ENCODE results near the gene CPTP.

Gene CPTP

DNA sequence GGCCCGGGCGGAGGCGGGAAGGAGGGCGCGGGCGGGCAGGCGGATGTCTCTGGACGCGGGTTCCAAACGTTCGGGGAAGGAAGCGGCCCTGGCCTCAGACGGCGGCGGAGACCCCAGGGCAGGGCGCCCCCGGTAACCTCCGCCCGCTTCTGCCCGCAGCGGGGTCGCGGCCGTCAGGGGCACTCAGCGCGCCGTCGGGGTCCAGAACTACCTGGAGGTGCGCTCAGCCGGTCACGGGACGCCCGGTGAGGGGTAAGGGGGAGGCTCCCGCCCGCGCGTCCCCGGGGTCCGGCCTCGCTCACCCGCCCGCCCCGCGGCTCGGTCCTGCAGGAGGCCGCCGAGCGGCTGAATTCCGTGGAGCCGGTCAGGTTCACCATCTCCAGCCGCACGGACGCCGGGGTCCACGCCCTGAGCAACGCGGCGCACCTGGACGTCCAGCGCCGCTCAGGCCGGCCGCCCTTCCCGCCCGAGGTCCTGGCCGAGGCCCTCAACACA lies 15.8 kb upstream of the CPTP start:
- H3K27ac ChIP-seq (ENCODE audit: low read length), result peak overlapping the region; percentile 53; the same call in 1 of the 2 replicates
- peaks cover 3% of the 10 kb centered on the region; the same call in 1 of the 2 replicates for H3F3A ChIP-seq (ENCODE audit: insufficient read depth, low read length)
- no peaks in the 10 kb centered on the region for H3K27me3 ChIP-seq (replicated peaks; ENCODE audit: insufficient read depth, low read length)
- H3K4me3 ChIP-seq (ENCODE audit: low read length), result peak overlapping the region; percentile 97
- no peaks in the 10 kb centered on the region for H3K9me2 ChIP-seq (replicated peaks; ENCODE audit: insufficient read depth, low read length)
- peak overlapping the region; percentile 82 for H2AFZ ChIP-seq (ENCODE audit: low read length)
- peaks cover 10% of the 10 kb centered on the region for H3K4me1 ChIP-seq (ENCODE audit: low read length)
- no peaks in the 10 kb centered on the region for H4K20me1 ChIP-seq (ENCODE audit: insufficient read depth, low read length)
- no peaks in the 10 kb centered on the region for H3K9me3 ChIP-seq (replicated peaks; ENCODE audit: insufficient read depth, low read length)
- H3K4me2 ChIP-seq (ENCODE audit: low read depth, low read length), result peak overlapping the region; percentile 97
- no peaks in the 10 kb centered on the region for H3K36me3 ChIP-seq (replicated peaks; ENCODE audit: insufficient read depth, low read length)
- TF ChIP-seq EZH2 (optimal IDR thresholded peaks at IDR 0.05; ENCODE audit: low read depth, low read length), result no peak
- H3K9ac ChIP-seq (ENCODE audit: low read length), result peak overlapping the region; percentile 92
- no peak for DNase-seq
- peaks cover 55% of the 10 kb centered on the region for H3K79me2 ChIP-seq (ENCODE audit: low read length)

DNA sequence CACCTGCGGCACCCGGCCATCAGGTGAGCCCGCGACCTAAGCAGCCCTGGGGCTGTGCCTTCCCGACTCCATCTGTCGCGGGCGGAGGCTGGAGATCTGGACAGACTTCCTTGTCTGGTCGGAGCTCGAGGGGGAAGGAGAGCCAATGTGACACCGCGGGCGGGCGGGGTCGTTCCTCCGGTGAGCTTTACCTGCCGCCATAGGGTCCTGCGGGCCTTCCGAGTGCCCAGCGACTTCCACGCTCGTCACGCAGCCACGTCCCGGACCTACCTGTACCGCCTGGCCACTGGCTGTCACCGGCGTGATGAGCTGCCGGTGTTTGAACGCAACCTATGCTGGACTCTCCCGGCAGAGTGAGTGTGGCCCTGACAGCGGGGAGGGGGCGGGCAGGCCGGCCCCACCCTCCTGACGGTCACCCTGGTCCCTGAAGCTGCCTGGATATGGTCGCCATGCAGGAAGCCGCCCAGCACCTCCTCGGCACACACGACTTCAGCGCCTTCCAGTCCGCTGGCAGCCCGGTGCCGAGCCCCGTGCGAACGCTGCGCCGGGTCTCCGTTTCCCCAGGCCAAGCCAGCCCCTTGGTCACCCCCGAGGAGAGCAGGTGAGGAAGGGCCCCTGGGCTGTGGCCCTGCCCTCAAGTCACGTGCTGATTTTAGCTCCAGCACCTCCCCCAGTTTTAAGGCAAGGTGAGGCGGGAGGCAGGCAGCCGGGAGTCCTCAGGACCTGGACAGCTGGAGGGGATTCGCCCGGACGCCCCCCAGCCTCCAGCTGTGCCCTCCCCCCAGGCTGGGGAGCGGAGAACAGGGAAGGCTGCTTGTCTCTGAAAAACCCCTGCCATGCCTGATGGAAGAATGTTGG lies 15.1 kb upstream of the CPTP start:
- Histone ChIP-seq H3K4me1 (ENCODE audit: low read length) (peaks cover 10% of the 10 kb centered on the region), H3K27me3 (replicated peaks; ENCODE audit: insufficient read depth, low read length) (no peaks in the 10 kb centered on the region), H3K9me3 (replicated peaks; ENCODE audit: insufficient read depth, low read length) (no peaks in the 10 kb centered on the region), H3F3A (ENCODE audit: insufficient read depth, low read length) (peaks cover 3% of the 10 kb centered on the region; the same call in 1 of the 2 replicates), H4K20me1 (ENCODE audit: insufficient read depth, low read length) (no peaks in the 10 kb centered on the region), H3K4me3 (ENCODE audit: low read length) (peak overlapping the region; percentile 97), H3K9ac (ENCODE audit: low read length) (peak overlapping the region; percentile 92), H3K36me3 (replicated peaks; ENCODE audit: insufficient read depth, low read length) (0 out of 2 replicates have a peak, but pooled peaks cover 2% of the 10 kb centered on the region), H3K9me2 (replicated peaks; ENCODE audit: insufficient read depth, low read length) (no peaks in the 10 kb centered on the region), H3K27ac (ENCODE audit: low read length) (no peak overlapping the region), H2AFZ (ENCODE audit: low read length) (peak overlapping the region; percentile 82), H3K79me2 (ENCODE audit: low read length) (peaks cover 61% of the 10 kb centered on the region), H3K4me2 (ENCODE audit: low read depth, low read length) (peak overlapping the region; percentile 97)
- TF ChIP-seq EZH2 (optimal IDR thresholded peaks at IDR 0.05; ENCODE audit: low read depth, low read length), result no peak
- TF ChIP-seq EZH2phosphoT487 (IDR thresholded peaks at IDR 0.05; ENCODE audit: low read length), result no peak
- TF ChIP-seq, protein P1, sequence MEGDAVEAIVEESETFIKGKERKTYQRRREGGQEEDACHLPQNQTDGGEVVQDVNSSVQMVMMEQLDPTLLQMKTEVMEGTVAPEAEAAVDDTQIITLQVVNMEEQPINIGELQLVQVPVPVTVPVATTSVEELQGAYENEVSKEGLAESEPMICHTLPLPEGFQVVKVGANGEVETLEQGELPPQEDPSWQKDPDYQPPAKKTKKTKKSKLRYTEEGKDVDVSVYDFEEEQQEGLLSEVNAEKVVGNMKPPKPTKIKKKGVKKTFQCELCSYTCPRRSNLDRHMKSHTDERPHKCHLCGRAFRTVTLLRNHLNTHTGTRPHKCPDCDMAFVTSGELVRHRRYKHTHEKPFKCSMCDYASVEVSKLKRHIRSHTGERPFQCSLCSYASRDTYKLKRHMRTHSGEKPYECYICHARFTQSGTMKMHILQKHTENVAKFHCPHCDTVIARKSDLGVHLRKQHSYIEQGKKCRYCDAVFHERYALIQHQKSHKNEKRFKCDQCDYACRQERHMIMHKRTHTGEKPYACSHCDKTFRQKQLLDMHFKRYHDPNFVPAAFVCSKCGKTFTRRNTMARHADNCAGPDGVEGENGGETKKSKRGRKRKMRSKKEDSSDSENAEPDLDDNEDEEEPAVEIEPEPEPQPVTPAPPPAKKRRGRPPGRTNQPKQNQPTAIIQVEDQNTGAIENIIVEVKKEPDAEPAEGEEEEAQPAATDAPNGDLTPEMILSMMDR (IDR thresholded peaks at IDR 0.05; ENCODE audit: low read length), result no peak
- DNase-seq, result peak; percentile 35

DNA sequence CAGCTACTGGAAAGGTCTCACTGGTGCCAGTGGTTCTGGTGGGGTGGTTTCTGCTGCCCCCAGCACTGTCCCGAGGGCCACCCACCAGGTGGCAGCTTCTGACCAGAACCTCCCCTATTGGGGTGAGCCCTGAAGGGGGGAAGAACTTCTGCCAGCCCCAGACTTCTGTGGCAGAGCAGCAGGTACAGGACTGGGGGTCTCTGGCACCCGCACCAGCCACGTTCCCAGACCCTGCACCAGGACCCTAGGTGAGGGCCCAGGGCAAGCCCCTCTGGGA lies 14.6 kb upstream of the CPTP start:
- Histone ChIP-seq H3K4me2 (ENCODE audit: low read depth, low read length) (peak overlapping the region; percentile 97; the same call in 1 of the 2 replicates), H3K4me1 (ENCODE audit: low read length) (peaks cover 10% of the 10 kb centered on the region), H2AFZ (ENCODE audit: low read length) (no peak overlapping the region), H3K79me2 (ENCODE audit: low read length) (peaks cover 63% of the 10 kb centered on the region), H3K27ac (ENCODE audit: low read length) (no peak overlapping the region), H3K9me2 (replicated peaks; ENCODE audit: insufficient read depth, low read length) (no peaks in the 10 kb centered on the region), H3K9me3 (replicated peaks; ENCODE audit: insufficient read depth, low read length) (no peaks in the 10 kb centered on the region), H3K4me3 (ENCODE audit: low read length) (no peak overlapping the region), H3K9ac (ENCODE audit: low read length) (no peak overlapping the region), H4K20me1 (ENCODE audit: insufficient read depth, low read length) (no peaks in the 10 kb centered on the region), H3K27me3 (replicated peaks; ENCODE audit: insufficient read depth, low read length) (no peaks in the 10 kb centered on the region), H3F3A (ENCODE audit: insufficient read depth, low read length) (peaks cover 3% of the 10 kb centered on the region; the same call in 1 of the 2 replicates), H3K36me3 (replicated peaks; ENCODE audit: insufficient read depth, low read length) (0 out of 2 replicates have a peak, but pooled peaks cover 2% of the 10 kb centered on the region)
- no peak for TF ChIP-seq EZH2phosphoT487 (IDR thresholded peaks at IDR 0.05; ENCODE audit: low read length)
- DNase-seq, result no peak

DNA sequence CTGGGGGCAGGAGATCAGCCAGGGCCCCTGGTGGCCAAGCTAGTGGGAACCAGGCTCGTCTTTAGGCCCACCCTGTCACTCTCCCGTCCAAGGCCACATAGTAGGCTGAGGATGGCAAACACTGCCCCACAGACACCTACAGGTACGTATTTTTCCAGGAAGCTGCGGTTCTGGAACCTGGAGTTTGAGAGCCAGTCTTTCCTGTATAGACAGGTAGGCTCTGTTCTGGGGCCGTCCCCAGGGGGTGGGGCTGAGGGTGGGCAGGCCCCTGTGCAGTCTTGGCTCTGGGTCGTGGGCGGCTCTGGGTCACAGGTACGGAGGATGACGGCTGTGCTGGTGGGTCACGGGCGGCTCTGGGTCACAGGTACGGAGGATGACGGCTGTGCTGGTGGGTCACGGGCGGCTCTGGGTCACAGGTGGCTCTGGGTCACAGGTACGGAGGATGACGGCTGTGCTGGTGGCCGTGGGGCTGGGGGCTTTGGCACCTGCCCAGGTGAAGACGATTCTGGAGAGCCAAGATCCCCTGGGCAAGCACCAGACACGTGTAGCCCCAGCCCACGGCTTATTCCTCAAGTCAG lies 14.0 kb upstream of the CPTP start:
- Histone ChIP-seq H3K27ac (ENCODE audit: low read length) (no peak overlapping the region), H3K36me3 (replicated peaks; ENCODE audit: insufficient read depth, low read length) (0 out of 2 replicates have a peak, but pooled peaks cover 2% of the 10 kb centered on the region), H3K4me2 (ENCODE audit: low read depth, low read length) (peak overlapping the region; percentile 97; the same call in 1 of the 2 replicates), H3F3A (ENCODE audit: insufficient read depth, low read length) (peaks cover 3% of the 10 kb centered on the region; the same call in 1 of the 2 replicates), H3K79me2 (ENCODE audit: low read length) (peaks cover 59% of the 10 kb centered on the region), H3K4me3 (ENCODE audit: low read length) (no peak overlapping the region), H2AFZ (ENCODE audit: low read length) (no peak overlapping the region), H3K27me3 (replicated peaks; ENCODE audit: insufficient read depth, low read length) (no peaks in the 10 kb centered on the region), H3K4me1 (ENCODE audit: low read length) (peaks cover 10% of the 10 kb centered on the region), H3K9me3 (replicated peaks; ENCODE audit: insufficient read depth, low read length) (no peaks in the 10 kb centered on the region), H3K9ac (ENCODE audit: low read length) (no peak overlapping the region), H3K9me2 (replicated peaks; ENCODE audit: insufficient read depth, low read length) (no peaks in the 10 kb centered on the region), H4K20me1 (ENCODE audit: insufficient read depth, low read length) (no peaks in the 10 kb centered on the region)
- TF ChIP-seq EZH2 (optimal IDR thresholded peaks at IDR 0.05; ENCODE audit: low read depth, low read length), result no peak
- TF ChIP-seq, protein P1 (IDR thresholded peaks at IDR 0.05; ENCODE audit: low read length), result no peak
- TF ChIP-seq EZH2phosphoT487 (IDR thresholded peaks at IDR 0.05; ENCODE audit: low read length), result no peak
- DNase-seq, result no peak

Measured in MM.1S (cell line).